ENCODE measurements around the gene SEPTIN2.
"Not testable (repeated sequence)": the region's sequence is repeated elsewhere in the genome, so short reads cannot be mapped to it uniquely, and the experiment has no call there.

The SEPTIN2 gene

DNA sequence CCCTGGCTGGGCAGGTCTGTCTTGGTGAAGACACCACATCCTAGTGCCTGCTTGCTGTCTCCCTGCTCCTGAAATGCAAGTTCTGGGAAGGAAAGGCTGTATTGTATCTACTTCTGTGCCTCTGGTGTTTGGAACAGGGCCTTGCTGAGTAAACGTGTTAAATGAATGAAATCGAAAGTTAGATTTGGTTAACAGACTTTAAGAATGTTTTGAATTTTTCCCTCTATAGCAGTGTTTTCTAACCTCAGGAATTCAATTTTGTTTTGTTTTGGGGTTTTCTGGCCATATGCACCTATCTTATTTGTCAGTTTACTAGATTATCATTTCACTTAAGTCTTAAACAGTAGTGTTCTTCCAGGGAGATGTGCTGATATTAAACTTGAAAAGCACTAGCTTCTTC lies 61.1 kb downstream of the SEPTIN2 start:
- no peak for DNase-seq (ENCODE audit: low read depth)
- no peak for TF ChIP-seq CTCF (IDR thresholded peaks at IDR 0.05; ENCODE audit: control insufficient read depth, insufficient read depth, low read depth, low read length, missing control alignments)
- H3K4me3 ChIP-seq (ENCODE audit: control insufficient read depth, low read depth, low read length) = no peak overlapping the region

- DNase-seq (ENCODE audit: low read depth) = no peak
- no peak overlapping the region for H3K4me3 ChIP-seq (ENCODE audit: control insufficient read depth, low read depth, low read length)
- TF ChIP-seq CTCF (IDR thresholded peaks at IDR 0.05; ENCODE audit: control insufficient read depth, insufficient read depth, low read depth, low read length, missing control alignments) = no peak
These were observed 63.1 kb downstream of the SEPTIN2 start for GRCh38 chr2:241378816-241379215.

DNA sequence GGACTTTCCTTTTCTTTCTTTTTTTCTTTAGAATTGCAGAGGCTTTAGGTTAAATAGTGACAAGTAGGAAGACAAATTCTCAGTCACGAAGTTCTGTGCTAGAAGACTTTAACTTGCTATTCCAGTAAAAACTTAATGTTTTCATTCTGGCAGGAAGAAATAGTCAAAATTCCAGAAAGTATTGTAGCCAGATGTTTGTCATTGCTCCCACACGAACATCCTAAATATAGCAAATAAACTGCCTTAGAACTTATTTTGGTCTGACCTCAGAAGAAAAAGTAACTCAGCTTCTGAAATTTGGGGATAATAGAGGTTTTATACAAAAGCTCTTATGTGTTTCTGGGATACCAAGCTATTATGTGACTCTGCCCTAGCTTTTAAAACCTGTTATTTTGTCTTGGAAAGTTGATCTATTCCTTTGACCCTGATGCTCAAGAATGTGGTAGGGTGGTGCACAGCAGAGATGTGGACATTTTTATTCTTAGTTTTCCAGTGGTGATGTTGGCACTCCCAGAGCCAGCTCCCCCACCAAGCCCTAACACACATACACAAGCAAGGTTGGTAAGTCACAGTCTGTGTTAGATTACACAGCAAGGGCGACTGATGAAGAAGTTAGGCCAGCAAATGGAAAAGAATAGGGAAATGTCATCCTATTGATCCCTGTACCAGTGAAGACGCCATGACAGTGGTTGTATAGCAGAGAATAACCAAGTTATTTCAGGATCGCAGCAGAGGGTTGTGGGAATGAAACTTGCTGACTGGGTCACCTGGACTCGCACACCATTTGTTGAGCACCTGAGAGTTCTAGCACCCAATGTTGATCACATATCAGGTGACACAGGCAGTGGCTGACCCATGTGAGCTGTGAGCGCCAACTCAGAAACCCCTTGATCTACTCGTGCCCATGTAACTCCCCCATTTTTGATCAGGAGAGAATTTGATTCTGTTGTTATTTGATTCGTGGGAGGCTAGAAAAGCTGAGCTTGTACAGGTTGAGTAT lies 64.1 kb downstream of the SEPTIN2 start:
- peak; percentile 66 for DNase-seq (ENCODE audit: low read depth)
- no peak for TF ChIP-seq CTCF (IDR thresholded peaks at IDR 0.05; ENCODE audit: control insufficient read depth, insufficient read depth, low read depth, low read length, missing control alignments)

DNA sequence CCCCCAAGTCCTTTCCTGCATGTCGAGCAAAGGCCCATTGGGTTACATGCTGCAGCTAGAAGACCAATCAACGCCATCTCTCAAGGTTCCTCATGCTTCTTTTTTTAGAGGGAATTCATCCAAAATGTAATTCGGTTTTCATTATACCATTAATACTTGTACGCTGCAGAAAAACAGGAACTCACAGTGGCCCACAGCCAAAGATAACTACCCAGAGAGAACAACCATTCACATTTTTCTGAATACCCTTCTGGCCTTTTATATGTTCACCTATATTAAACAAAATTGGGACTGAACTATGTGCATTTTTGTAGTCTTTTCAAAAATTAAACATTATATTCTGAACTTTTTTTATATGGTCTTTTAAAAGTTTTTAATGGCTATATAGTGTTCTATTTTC lies 66.1 kb downstream of the SEPTIN2 start:
- TF ChIP-seq CTCF (IDR thresholded peaks at IDR 0.05; ENCODE audit: control insufficient read depth, insufficient read depth, low read depth, low read length, missing control alignments) = no peak
- no peak for DNase-seq (ENCODE audit: low read depth)
- H3K4me3 ChIP-seq (ENCODE audit: control insufficient read depth, low read depth, low read length) = no peak overlapping the region

More for the DNA sequence above, 64.1 kb downstream of the SEPTIN2 start:
- no peak overlapping the region for H3K4me3 ChIP-seq (ENCODE audit: control insufficient read depth, low read depth, low read length)

DNA sequence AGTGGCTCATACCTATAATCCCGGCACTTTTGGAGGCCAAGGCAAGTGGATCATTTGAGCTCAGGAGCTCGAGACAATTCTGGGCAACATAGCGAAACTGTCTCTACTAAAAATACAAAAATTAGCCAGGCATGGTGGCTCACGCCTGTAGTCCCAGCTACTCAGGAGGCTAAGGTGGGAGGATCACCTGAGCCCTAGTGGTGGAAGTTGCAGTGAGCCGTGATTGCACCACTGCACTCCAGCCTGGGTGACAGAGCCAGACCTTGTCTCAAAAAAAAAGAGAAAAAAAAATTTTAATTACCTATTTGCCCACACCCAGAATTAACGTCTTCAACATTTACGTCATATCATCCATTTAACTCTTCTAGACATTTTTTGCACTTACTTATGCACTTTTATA lies 69.7 kb downstream of the SEPTIN2 start:
- DNase-seq (ENCODE audit: low read depth) = not testable (repeated sequence)

GRCh38 chr2:241386519-241386918 lies 70.8 kb downstream of the SEPTIN2 start:
- no peak overlapping the region for H3K4me3 ChIP-seq (ENCODE audit: control insufficient read depth, low read depth, low read length)
- DNase-seq (ENCODE audit: low read depth) = no peak
- no peak for TF ChIP-seq CTCF (IDR thresholded peaks at IDR 0.05; ENCODE audit: control insufficient read depth, insufficient read depth, low read depth, low read length, missing control alignments)

More for the DNA sequence above, 69.7 kb downstream of the SEPTIN2 start:
- not testable (repeated sequence) for H3K4me3 ChIP-seq (ENCODE audit: control insufficient read depth, low read depth, low read length)

DNA sequence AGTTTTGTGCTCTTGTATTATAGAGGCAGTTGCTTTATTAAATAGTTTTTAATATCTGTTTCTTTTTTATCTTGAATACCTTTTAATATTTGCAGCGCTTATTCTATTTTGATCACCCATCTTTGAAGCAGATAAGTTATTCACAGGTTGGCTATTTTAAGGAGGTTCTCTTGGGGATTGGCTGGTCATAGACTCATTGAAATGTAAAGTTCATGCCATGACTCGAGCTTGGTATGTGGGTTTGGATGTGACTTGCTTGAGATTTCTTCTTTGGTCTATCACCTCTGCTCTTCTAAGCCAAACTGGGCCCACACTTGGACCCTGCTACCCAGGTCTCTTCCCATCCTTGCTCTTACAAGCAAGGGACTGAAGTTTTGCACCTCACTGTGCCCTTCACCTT lies 74.0 kb downstream of the SEPTIN2 start:
- no peak for DNase-seq (ENCODE audit: low read depth)
- no peak for TF ChIP-seq CTCF (IDR thresholded peaks at IDR 0.05; ENCODE audit: control insufficient read depth, insufficient read depth, low read depth, low read length, missing control alignments)
- H3K4me3 ChIP-seq (ENCODE audit: control insufficient read depth, low read depth, low read length) = no peak overlapping the region
